Omental fat pad (tissue), 4 donors: ENCODE measurements around the gene LRRC15. TPM values are rescaled to one million over a fixed set of nuclear protein-coding genes. Genes with fewer than 3 reads are reported as not detected.

Experiments used
- ATAC-seq: fragments of 150-250 bp; one replicate; pipeline ENCODE4 v1.9.1; 2016; ENCODE audit warnings: mild to moderate bottlenecking, moderate library complexity; ENCODE audit not compliant: low FRiP score
- DNase-seq: peaks from one replicate; pipeline ENCODE4 v3.0.0-alpha.2; 2019; ENCODE audit warnings: low spot score
- total RNA-seq, 4 donors: library from RNA; depleted of rRNA; stranded (reverse); fragments of >200 nt; gene quantifications; one replicate each; pipeline ENCODE4 v1.1.0, GENCODE V29; 2016
- TF ChIP-seq, protein P1 (sequence below), 3 donors: fragments of 450-650 bp; IDR thresholded peaks; one replicate each; pipeline ENCODE4 v1.5.1; 2016 to 2017; ENCODE audit warnings: antibody characterized with exemption in 3 of 3, mild to moderate bottlenecking in 3 of 3, moderate library complexity in 2 of 3

The LRRC15 gene
- total RNA-seq, 4 donors from 2014 or later, result 0.12 to 0.37 (median 0.13) TPM; not detected in 1

DNA sequence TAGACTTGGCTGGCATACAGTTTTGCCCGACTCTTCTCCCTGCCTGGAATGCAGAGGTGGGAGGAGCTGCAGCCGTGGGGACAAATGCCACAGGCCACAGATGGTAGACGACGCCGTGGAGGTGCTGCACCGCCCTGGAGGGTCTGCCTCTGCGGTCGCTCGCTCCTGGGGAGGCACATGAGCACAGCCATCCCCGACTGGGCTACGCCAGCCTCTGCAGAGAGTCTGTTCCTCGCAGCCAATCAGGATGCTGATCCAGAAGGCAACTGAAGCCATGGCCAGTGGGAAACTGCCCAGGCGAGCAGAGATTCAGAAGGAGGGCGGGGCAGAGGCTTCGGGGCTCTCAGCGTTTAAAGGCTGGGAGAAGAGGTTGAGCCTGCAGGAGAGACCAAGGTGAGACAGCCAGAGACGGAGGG is 11.9 kb upstream of the LRRC15 start:
- ATAC-seq (no peak), DNase-seq (no peak)
- TF ChIP-seq, protein P1, sequence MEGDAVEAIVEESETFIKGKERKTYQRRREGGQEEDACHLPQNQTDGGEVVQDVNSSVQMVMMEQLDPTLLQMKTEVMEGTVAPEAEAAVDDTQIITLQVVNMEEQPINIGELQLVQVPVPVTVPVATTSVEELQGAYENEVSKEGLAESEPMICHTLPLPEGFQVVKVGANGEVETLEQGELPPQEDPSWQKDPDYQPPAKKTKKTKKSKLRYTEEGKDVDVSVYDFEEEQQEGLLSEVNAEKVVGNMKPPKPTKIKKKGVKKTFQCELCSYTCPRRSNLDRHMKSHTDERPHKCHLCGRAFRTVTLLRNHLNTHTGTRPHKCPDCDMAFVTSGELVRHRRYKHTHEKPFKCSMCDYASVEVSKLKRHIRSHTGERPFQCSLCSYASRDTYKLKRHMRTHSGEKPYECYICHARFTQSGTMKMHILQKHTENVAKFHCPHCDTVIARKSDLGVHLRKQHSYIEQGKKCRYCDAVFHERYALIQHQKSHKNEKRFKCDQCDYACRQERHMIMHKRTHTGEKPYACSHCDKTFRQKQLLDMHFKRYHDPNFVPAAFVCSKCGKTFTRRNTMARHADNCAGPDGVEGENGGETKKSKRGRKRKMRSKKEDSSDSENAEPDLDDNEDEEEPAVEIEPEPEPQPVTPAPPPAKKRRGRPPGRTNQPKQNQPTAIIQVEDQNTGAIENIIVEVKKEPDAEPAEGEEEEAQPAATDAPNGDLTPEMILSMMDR (IDR thresholded peaks at IDR 0.05), result no peak

DNA sequence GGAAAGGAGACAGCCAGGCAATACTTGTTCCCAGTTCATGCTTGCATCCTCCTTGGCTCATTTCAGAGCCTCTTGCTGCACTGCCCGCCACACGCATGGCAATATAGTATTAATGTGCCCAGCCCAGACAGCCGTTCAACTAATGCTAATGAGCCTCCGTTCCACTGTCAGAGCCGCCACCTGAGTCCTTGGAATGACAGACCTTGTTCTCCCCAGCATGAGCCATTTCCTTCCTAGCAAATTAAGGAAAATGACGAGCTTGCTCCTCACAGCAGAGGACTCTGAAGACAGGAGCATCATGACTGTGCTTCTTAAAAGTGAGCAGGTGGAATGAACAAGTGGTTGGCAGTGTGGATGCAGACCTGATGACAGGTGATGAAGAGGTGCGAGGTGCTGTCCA is 10.8 kb upstream of the LRRC15 start:
- DNase-seq, result no peak
- no peak for ATAC-seq
- TF ChIP-seq, protein P1 (IDR thresholded peaks at IDR 0.05), result no peak

DNA sequence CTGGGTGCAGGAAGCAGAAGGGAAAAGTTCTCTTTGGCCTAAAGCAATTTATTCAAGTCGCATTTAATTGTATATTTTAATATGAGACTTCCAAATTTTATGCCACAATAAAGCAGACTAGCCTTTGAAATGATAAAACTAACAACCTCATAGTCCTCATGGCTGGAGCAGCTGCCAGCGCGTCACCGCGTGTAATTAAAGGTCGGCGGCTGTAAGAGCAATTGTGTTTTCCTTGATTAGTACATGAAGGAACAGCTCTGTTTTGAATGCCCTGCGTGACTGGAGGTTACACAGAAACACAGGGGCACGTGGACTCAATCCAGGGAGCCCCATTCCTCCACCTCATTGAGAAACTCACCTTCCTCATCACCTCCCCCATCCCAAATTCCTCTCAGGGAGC is 10.1 kb upstream of the LRRC15 start:
- no peak for DNase-seq
- ATAC-seq, result no peak
- TF ChIP-seq, protein P1 (IDR thresholded peaks at IDR 0.05), result no peak

DNA sequence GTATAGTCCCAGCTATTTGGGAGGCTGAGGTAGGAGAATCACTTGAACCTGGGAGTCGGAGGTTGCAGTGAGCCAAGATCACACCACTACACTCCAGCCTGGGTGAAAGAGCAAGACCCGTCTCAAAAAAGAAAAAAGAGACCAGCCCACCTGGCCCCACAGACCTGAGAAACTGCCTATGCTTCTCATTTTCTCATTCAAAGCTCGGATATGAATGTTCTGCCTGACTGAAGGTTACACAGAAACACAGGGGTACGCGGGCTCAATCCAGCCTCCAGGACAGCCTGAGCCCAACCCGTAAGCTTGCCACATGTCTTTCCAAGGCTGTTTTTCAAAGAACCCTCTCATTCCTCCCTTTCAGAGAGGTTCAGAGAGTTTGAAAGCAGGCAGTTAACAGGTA is 9.7 kb upstream of the LRRC15 start:
- ATAC-seq (no peak), DNase-seq (no peak)
- TF ChIP-seq, protein P1 (IDR thresholded peaks at IDR 0.05), result no peak

DNA sequence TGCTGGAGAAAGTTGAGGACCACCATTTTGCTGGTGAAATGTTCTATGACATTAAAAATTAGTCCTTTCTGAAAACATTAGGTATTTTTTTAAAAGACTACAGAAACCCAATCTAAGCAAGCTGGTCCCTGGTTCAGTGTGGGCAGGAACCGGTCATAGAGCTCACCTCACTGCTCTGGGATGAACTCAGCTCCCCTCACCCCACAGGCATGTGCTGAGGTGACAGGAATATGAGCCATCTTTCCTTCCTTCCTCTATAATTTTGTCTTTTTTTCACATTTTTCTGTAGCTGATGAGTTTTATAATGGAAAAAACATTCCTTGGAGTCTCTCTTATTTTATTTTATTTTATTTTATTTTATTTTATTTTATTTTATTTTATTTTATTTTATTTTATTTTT is 8.2 kb upstream of the LRRC15 start:
- TF ChIP-seq, protein P1 (IDR thresholded peaks at IDR 0.05), result no peak
- no peak for ATAC-seq
- no peak for DNase-seq

DNA sequence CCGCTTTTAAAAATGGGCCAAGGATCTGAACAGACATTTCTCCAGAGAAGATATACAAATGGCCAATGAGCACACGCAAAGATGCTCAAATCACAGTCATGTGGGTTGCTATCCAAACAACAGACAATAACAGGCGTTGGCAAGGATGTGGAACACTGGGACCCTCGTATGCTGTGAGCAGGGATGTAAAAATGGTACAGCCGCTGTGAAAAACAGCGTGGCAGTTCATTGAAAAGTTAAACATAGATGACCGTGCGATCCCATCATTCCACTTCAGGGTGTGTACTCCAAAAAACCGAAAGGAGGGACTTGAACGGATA is 6.7 kb upstream of the LRRC15 start:
- ATAC-seq (no peak), DNase-seq (no peak)
- TF ChIP-seq, protein P1 (IDR thresholded peaks at IDR 0.05), result no peak

DNA sequence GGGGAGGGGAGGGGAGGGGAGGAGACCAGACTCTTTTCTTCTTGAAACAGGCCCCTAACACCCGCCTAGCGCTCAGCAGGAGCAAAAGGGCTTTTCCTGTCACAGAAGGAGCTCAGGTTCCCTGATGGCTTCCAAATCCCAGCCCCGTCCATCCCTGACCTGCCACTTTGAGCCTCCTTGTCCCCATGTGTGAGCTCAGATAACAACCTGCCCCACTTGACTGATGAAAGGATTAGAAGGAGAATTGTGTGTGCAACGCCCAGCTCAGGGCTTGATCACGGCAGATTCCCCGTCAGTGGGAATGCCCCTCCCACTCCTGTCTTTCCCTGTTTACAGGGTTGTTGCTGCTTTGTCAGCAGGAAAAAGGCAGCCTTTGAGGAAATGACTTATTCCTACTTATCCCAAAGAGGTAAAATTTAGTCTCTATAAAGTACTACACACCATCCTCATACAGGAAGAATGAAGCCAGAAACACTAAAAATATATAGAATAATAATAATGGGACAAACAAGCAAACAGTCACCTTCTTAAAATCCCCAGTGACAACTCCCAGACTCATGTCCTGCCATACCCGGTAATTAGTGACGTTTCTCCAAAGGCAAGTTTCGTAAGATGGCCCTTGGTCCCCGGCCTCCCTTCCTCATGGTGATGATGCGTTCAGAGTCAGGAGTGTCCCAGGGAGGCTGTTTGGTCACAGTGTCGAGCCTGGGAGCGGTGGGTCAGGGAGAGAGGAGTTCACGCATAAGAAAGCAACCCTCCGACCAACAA is 6.1 kb upstream of the LRRC15 start:
- TF ChIP-seq, protein P1 (IDR thresholded peaks at IDR 0.05), result no peak
- ATAC-seq (no peak), DNase-seq (no peak)
